DND-41 (cell line): Measurements from ENCODE around the gene RXFP4.

Source experiments
- CTCF ChIP-seq: IDR thresholded peaks from 2 replicates; pipeline ENCODE4 v1.5.1; 2012; ENCODE audit warnings: borderline replicate concordance, low read length, moderate library complexity, mild to moderate bottlenecking; ENCODE audit not compliant: poor library complexity, severe bottlenecking; ENCODE audit errors: extremely low read depth
- EZH2 ChIP-seq: IDR thresholded peaks from 3 replicates; pipeline ENCODE4 v1.6.1; 2012; ENCODE audit warnings: borderline replicate concordance, low read depth, mild to moderate bottlenecking, moderate library complexity, low read length, inconsistent platforms; ENCODE audit not compliant: severe bottlenecking

- TF ChIP-seq CTCF (no peak), EZH2 (no peak)
Measured at GRCh38 chr1:155940482-155940992, 901 bp upstream of the RXFP4 start.
